Measurements from ENCODE around the gene SIGLECL1.

Gene SIGLECL1

DNA sequence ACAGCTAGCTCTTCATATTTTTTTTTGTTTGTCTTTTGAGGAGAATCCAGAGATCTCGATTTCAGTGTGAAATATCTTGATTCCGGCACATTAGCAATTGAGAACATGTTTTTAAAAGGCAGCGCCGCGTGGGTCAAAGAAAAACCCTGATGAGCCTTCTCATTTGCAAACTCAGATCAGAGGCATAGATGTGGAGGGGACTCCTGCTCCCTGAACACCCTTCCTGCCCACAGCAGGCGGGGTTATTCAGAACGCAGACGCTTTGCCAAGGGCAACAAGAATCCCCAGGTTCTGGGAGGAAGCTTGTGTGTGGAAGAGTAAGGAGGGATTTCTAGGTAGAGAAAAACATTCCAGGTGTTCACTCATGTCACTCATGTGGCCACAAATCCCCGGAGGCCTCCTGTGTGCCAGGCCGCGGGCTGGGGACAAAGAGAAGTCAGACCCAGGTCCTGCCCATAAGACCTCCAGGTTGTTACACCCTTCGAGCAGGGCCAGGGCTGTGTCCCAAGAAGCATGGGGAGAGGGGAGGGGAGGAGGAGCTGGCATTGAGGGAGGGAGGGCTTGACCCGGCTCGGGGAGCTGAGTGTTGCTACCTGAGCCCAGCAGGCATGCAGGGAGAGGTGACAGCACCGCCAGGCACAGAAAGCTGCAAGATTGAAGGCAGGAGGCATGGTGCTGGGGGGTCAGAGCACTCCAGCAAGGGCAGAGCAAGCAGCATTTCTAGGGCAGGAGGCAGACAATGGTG is 44.7 kb downstream of the SIGLECL1 start:
- DNase-seq (ENCODE audit: low read depth in 2 of 2): no peak

DNA sequence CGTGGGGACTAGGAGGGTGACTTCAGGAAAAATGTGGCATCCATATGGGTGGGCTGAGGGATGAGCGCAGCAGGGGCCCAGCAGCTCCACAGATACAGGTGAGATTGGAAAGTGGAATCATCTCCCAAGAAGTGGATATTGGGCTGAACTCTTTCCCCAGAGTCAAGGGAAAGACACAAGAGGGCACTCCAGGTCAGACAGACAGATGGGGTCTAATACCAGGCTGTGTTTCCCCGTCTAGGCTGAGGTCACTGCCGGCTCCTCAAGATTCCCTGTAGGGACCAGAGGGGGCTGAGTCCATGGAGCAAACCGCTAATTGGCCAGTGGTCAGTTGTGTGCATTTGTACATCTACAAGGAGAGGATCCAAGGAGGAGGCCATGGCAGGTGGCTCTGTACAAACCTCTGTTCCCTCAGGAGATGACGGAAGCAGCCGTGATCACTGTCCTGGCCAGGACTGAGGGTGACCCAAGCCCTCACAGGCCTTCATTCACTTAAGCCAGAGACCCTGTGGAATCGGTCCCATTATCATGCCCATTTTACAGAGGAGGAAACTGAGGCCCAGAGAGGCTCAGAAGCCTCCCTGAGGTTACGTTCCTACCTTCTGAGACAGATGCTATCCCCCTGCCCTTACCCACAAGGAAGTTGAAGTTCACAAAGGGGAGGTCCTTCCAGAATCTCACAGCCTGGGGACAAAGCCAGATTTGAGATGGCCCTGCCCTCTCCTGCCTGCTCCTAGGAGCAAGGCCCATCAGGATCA is 45.6 kb downstream of the SIGLECL1 start:
- no peak for DNase-seq (ENCODE audit: low read depth in 2 of 2)

DNA sequence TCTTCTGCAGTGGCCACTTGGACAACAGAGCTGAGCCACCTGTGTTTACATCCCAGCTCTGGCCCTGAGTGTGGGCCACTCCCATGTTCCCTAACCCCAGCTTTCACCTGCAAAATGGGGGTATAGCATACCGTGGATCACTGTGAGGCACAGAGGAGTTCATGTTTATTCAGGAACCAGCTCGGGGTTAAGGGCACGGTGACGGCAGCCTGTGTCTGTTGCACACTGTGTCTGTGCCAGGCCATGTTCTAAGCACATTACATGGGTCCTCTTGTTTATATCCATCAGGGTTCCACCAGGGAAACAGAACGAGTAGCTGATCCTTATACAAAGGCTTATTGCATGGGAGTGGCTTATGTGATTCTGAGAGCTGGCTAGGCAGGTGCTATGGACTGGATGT is 46.5 kb downstream of the SIGLECL1 start:
- no peak for DNase-seq (ENCODE audit: low read depth in 2 of 2)

DNA sequence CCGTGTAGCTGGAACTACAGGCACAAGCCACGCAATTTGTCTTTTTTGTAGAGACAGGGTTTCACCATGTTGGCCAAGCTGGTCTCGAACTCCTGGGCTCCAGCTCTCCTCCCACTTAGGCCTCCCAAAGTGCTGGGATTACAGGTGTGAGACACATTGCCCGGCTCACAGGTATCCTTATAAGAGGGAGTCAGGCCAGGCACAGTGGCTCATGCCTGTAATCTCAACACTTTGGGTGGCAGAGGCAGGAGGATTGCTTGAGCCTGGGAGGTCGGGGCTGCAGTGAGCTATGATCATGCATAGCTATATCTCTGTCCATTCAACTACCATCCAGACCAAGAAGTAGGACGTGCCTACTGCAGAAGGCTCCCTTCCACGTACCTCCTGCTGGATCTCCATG is 50.4 kb downstream of the SIGLECL1 start:
- no peak for DNase-seq (ENCODE audit: low read depth in 2 of 2)

DNA sequence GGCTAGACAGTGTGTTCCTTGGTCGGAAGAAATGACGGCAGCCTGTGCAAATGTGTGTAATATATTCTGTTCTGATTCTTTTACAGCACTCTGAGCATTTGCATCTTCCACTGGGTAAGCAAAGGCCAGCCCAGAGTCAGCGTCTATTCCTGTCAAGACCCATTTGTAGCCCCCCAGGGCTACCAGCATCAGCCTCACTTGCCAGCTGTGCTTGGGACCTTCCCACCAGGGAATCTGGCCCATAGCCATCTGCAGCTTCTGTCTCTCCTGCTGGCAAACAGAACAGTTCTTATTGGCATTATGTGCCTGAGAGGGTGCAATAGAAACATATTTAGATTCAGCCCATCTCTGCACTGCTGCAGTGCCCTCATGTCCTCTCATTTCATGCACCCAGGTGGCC is 54.6 kb downstream of the SIGLECL1 start:
- no peak for DNase-seq (ENCODE audit: low read depth in 2 of 2)

DNA sequence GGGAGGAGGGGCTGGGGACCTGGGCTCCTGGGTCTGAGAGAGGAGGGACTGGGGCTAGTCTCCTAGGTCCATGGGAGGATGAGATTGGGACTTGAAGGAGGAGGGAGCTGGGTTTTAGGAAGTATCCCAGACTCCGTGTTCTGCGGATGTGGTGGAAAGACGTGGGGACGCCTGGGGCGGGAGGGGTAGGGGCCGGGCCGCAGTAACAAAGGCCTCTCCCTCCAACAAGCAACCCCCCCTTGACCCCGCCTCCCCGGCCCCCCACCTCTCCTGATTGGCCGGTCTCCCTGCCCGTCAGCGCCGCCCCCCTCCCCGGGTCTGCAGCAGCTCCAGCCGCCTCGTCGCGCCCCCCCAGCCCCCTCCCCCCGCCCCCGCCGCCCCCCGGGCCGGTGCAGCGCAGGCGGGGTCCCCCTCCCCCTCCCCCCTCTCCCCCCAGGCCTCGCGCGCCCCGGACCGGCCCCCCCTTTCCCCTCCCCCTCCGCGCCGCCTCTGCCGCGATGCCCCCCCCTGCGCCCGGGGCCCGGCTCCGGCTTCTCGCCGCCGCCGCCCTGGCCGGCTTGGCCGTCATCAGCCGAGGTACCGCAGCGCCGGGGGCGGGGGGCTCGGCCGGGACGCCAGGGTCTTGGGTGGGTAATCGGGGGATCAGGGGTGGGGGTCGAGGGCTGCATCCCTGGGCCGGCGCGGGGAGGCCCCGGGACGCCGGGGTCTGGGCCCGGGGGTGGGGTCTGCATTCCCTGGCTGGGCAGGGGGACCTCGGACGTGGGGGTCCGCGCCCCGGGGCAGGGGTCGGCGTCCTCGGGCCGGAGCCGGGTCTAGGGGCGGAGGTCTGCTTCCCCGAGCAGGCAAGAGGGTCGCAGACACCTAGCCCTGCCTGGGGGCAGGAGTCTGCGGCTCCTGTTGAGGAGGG is 60.7 kb downstream of the SIGLECL1 start, which contains the start of gene IGLON5:
IGLON5 (plus strand) TSS at position 294 of the 907 bp plus-strand sequence; CDS start at position 498, 204 bp downstream.
- DNase-seq (ENCODE audit: low read depth in 2 of 2): no peak

DNA sequence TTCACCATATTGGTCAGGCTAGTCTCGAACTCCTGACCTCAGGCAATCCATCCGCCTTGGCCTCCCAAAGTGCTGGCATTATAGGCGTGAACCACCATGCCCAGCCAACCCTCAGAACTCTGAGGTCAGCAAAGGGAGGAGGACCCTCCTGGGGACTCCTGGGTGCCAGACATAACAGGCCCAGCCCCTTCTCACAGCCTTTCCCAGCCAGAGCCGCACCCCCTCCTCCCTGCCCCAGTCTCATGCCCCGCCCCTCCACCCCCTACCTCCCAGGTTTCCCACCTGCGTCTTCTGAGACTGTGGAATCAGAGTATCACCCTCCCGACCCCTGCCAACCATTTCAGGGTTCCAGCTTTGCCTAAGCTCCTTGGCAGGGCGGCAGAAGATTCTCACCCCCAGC is 65.8 kb downstream of the SIGLECL1 start:
- no peak for DNase-seq (ENCODE audit: low read depth in 2 of 2)

DNA sequence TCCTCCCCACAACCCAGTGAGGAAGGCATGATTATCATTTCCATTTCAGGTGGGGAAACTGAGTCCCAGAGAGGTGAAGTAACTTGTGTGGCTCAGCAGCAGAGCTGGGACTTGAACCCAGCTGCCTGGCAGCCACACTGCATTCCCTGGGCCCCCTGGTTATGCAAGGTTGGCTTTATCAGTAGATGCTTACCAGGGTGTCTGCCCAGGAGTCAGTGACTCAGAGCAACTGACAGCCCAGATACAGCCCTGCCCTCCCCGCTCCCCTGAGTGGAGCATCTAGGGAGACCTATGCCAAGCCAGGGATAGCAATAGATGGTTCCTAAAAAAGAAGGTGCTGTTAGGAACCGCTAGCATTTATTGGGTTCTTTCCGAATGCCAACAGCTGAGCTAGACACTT is 66.5 kb downstream of the SIGLECL1 start:
- DNase-seq (ENCODE audit: low read depth in 2 of 2): no peak

DNA sequence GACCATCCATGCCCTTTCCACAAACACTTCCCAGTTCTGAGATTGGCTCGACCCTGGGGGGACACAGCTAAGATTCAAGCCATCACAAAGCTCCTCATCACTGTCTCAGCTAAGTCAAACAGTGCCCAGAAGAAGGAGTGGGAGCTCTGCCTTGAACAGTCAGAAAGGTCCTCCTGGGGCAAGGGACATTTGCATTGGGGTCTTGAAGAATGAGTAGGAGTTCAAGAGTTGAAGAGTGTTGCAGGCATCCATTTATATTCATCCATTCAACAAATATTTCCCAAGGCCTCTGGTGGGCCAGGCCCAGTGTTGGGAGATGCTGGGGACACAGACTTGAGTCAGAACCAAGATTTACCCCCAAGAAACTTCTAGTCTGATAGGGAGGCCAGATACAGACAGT is 67.1 kb downstream of the SIGLECL1 start:
- DNase-seq (ENCODE audit: low read depth in 2 of 2): no peak

Measured in stimulated activated CD8-positive, alpha-beta memory T cell treated with anti-CD3 and anti-CD28 coated beads, Interleukin-7, amount 100 ng/mL, for 4 hours (primary cell).